ENCODE measurements around the gene CCDC136.

The CCDC136 gene

GRCh38 chr7:128841171-128841690 lies 49.5 kb downstream of the CCDC136 start:
- no peak for TF ChIP-seq CTCF (IDR thresholded peaks at IDR 0.05; ENCODE audit: borderline replicate concordance, insufficient read depth, low read depth, low read length)
- no peak overlapping the region for H3K4me3 ChIP-seq (ENCODE audit: low read depth, low read length)

- H3K4me3 ChIP-seq (ENCODE audit: low read depth, low read length), result no peak overlapping the region
- peak; percentile 91 for TF ChIP-seq CTCF (IDR thresholded peaks at IDR 0.05; ENCODE audit: borderline replicate concordance, insufficient read depth, low read depth, low read length)
Measured at GRCh38 chr7:128841921-128842673, 50.3 kb downstream of the CCDC136 start.

GRCh38 chr7:128842674-128843641 lies 51.2 kb downstream of the CCDC136 start:
- TF ChIP-seq CTCF (IDR thresholded peaks at IDR 0.05; ENCODE audit: borderline replicate concordance, insufficient read depth, low read depth, low read length), result no peak
- H3K4me3 ChIP-seq (ENCODE audit: low read depth, low read length), result no peak overlapping the region

GRCh38 chr7:128843938-128844621 lies 52.3 kb downstream of the CCDC136 start:
- TF ChIP-seq CTCF (IDR thresholded peaks at IDR 0.05; ENCODE audit: borderline replicate concordance, insufficient read depth, low read depth, low read length), result no peak
- no peak overlapping the region for H3K4me3 ChIP-seq (ENCODE audit: low read depth, low read length)

- no peak for TF ChIP-seq CTCF (IDR thresholded peaks at IDR 0.05; ENCODE audit: borderline replicate concordance, insufficient read depth, low read depth, low read length)
- H3K4me3 ChIP-seq (ENCODE audit: low read depth, low read length), result no peak overlapping the region
Measured at GRCh38 chr7:128844777-128845311, 53.1 kb downstream of the CCDC136 start.

GRCh38 chr7:128845475-128845874 lies 53.7 kb downstream of the CCDC136 start:
- H3K4me3 ChIP-seq (ENCODE audit: low read depth, low read length), result no peak overlapping the region

More at GRCh38 chr7:128845475-128845874, 53.7 kb downstream of the CCDC136 start:
- TF ChIP-seq CTCF (IDR thresholded peaks at IDR 0.05; ENCODE audit: borderline replicate concordance, insufficient read depth, low read depth, low read length), result no peak
